Uterus (tissue), 2 donors: Measurements from ENCODE around the gene BFAR.

Experiments used
- CTCF ChIP-seq, 4 experiments: fragments of 200-600 bp in 2 of 4; fragments of 450-650 bp in 2 of 4; sonication (generic) in 2 of 4; IDR thresholded peaks; one replicate each; pipeline ENCODE4 v1.5.1; 2016 to 2019; ENCODE audit warnings: antibody characterized with exemption in 4 of 4, mild to moderate bottlenecking in 2 of 4, moderate library complexity in 1 of 4
- POLR2A ChIP-seq, 2 donors: fragments of 450-650 bp; IDR thresholded peaks; one replicate each; pipeline ENCODE4 v1.6.1; 2016; ENCODE audit warnings: antibody characterized with exemption in 2 of 2, mild to moderate bottlenecking in 1 of 2, moderate library complexity in 1 of 2

GRCh38 chr16:14658063-14658462 is 25.3 kb downstream of the BFAR start:
- TF ChIP-seq POLR2A (IDR thresholded peaks at IDR 0.05) (no peak), CTCF (IDR thresholded peaks at IDR 0.05) (no peak)
